ENCODE data around the gene DHX8.
A peak's percentile ranks its signal among the peaks of the same experiment; 100 is the strongest.

DHX8 gene

GRCh38 chr17:43483674-43484551, at the start of gene DHX8:
DHX8 (plus strand) TSS chr17:43483975; CDS start chr17:43484038, 63 bp downstream.
- H3K4me3 ChIP-seq (replicated peaks in 1 of 2; ENCODE audit: low read depth in 2 of 2, low read length in 2 of 2), result peak within 1 kb of the TSS; percentile 71 to 79
- DNase-seq (ENCODE audit: low read depth in 2 of 2), result peak; percentile 99
- TF ChIP-seq CTCF (IDR thresholded peaks at IDR 0.05; ENCODE audit: low read depth, low read length), result peak; percentile 100

GRCh38 chr17:43434902-43435319, 48.9 kb upstream of the DHX8 start:
- no peak for TF ChIP-seq CTCF (IDR thresholded peaks at IDR 0.05; ENCODE audit: low read depth, low read length)
- H3K4me3 ChIP-seq (replicated peaks in 1 of 2; ENCODE audit: low read depth in 2 of 2, low read length in 2 of 2), result no peak overlapping the region
- no peak for DNase-seq (ENCODE audit: low read depth in 2 of 2)

- H3K4me3 ChIP-seq (replicated peaks in 1 of 2; ENCODE audit: low read depth in 2 of 2, low read length in 2 of 2), result no peak overlapping the region
- no peak for TF ChIP-seq CTCF (IDR thresholded peaks at IDR 0.05; ENCODE audit: low read depth, low read length)
- DNase-seq (ENCODE audit: low read depth in 2 of 2), result no peak
Observed at GRCh38 chr17:43437756-43438155, 46.0 kb upstream of the DHX8 start.

- DNase-seq (ENCODE audit: low read depth in 2 of 2), result no peak
Observed at GRCh38 chr17:43438626-43439025, 45.1 kb upstream of the DHX8 start.

GRCh38 chr17:43439041-43439440, 44.7 kb upstream of the DHX8 start:
- no peak for DNase-seq (ENCODE audit: low read depth in 2 of 2)
- TF ChIP-seq CTCF (IDR thresholded peaks at IDR 0.05; ENCODE audit: low read depth, low read length), result no peak
- H3K4me3 ChIP-seq (replicated peaks in 1 of 2; ENCODE audit: low read depth in 2 of 2, low read length in 2 of 2), result no peak overlapping the region

More at GRCh38 chr17:43438626-43439025, 45.1 kb upstream of the DHX8 start:
- H3K4me3 ChIP-seq (replicated peaks in 1 of 2; ENCODE audit: low read depth in 2 of 2, low read length in 2 of 2), result no peak overlapping the region
- TF ChIP-seq CTCF (IDR thresholded peaks at IDR 0.05; ENCODE audit: low read depth, low read length), result no peak

DNA sequence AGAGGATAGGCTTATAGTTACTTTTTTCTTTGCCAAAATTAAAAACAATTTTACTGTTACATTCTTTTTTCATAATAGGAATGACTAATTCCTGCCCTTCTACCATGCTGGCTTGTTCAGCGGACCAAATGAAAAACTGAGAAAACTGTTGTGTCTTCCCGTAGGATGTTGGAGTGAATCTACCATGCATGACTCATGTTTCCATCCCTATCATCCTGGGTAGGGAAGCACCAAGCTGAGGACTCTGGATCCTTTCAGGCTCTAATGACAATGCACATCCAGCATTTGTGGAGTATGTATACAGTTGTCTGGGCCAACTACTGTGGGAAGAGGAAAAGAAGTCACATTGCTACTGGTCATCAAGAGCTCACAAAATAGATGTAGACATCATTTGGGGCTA, 41.1 kb upstream of the DHX8 start:
- no peak for TF ChIP-seq CTCF (IDR thresholded peaks at IDR 0.05; ENCODE audit: low read depth, low read length)
- H3K4me3 ChIP-seq (replicated peaks in 1 of 2; ENCODE audit: low read depth in 2 of 2, low read length in 2 of 2), result no peak overlapping the region
- peak; percentile 42 to 53 for DNase-seq (ENCODE audit: low read depth in 2 of 2)

Data from cardiac fibroblast (primary cell).